GM23248 (cell line): ENCODE data around the gene FAM90A26. TPM values are rescaled to one million over a fixed set of nuclear protein-coding genes. Genes with fewer than 3 reads are reported as not detected.

Experiments
- polyA plus RNA-seq: library from polyadenylated mRNA; unstranded; fragments of >200 nt; fragmentation: Nextera tagmentation; extraction: Ambion mirVana; gene quantifications from 2 replicates; pipeline ENCODE4 v1.2.1, GENCODE V29; 2016
- total RNA-seq: library from RNA; depleted of rRNA; stranded (reverse); fragments of >200 nt; shearing (Covaris generic); gene quantifications from 2 replicates; pipeline ENCODE4 v1.2.3, GENCODE V29; 2014; rRNA removed

The FAM90A26 gene
- total and polyA plus RNA-seq, 2 experiments from 2014 or later = not detected

Other genes starting within 250 kb of the FAM90A26 start
- not detected in 2 replicates for gene USP17L10, start 40.2 kb downstream of the FAM90A26 start, total RNA-seq
- not detected in 2 replicates for gene USP17L10, start 40.2 kb downstream of the FAM90A26 start, polyA plus RNA-seq
- not detected in 2 replicates for gene USP17L11, start 45.0 kb downstream of the FAM90A26 start, total RNA-seq
- gene USP17L11, start 45.0 kb downstream of the FAM90A26 start, polyA plus RNA-seq = not detected in 2 replicates
- gene USP17L12, start 49.7 kb downstream of the FAM90A26 start, total RNA-seq = not detected in 2 replicates
- not detected in 2 replicates for gene USP17L12, start 49.7 kb downstream of the FAM90A26 start, polyA plus RNA-seq
- not detected in 2 replicates for gene USP17L13, start 54.5 kb downstream of the FAM90A26 start, total RNA-seq
- gene USP17L13, start 54.5 kb downstream of the FAM90A26 start, polyA plus RNA-seq = not detected in 2 replicates
- not detected in 2 replicates for gene USP17L15, start 64.0 kb downstream of the FAM90A26 start, total RNA-seq
- gene USP17L15, start 64.0 kb downstream of the FAM90A26 start, polyA plus RNA-seq = not detected in 2 replicates
- gene USP17L17, start 73.5 kb downstream of the FAM90A26 start, total RNA-seq = not detected in 2 replicates
- not detected in 2 replicates for gene USP17L17, start 73.5 kb downstream of the FAM90A26 start, polyA plus RNA-seq
- not detected in 2 replicates for gene USP17L18, start 78.2 kb downstream of the FAM90A26 start, total RNA-seq
- not detected in 2 replicates for gene USP17L18, start 78.2 kb downstream of the FAM90A26 start, polyA plus RNA-seq
- gene USP17L19, start 83.0 kb downstream of the FAM90A26 start, total RNA-seq = not detected in 2 replicates
- not detected in 2 replicates for gene USP17L19, start 83.0 kb downstream of the FAM90A26 start, polyA plus RNA-seq
- not detected in 2 replicates for gene USP17L20, start 87.7 kb downstream of the FAM90A26 start, total RNA-seq
- gene USP17L20, start 87.7 kb downstream of the FAM90A26 start, polyA plus RNA-seq = not detected in 2 replicates
- gene USP17L21, start 92.5 kb downstream of the FAM90A26 start, total RNA-seq = not detected in 2 replicates
- not detected in 2 replicates for gene USP17L21, start 92.5 kb downstream of the FAM90A26 start, polyA plus RNA-seq
- not detected in 2 replicates for gene USP17L22, start 97.2 kb downstream of the FAM90A26 start, total RNA-seq
- gene USP17L22, start 97.2 kb downstream of the FAM90A26 start, polyA plus RNA-seq = not detected in 2 replicates
- gene USP17L24, start 154.8 kb downstream of the FAM90A26 start, total RNA-seq = not detected in 2 replicates
- gene USP17L24, start 154.8 kb downstream of the FAM90A26 start, polyA plus RNA-seq = not detected in 2 replicates
- not detected in 2 replicates for gene USP17L25, start 159.5 kb downstream of the FAM90A26 start, total RNA-seq
- not detected in 2 replicates for gene USP17L25, start 159.5 kb downstream of the FAM90A26 start, polyA plus RNA-seq
- not detected in 2 replicates for gene USP17L26, start 164.2 kb downstream of the FAM90A26 start, total RNA-seq
- gene USP17L26, start 164.2 kb downstream of the FAM90A26 start, polyA plus RNA-seq = not detected in 2 replicates
- not detected in 2 replicates for gene USP17L5, start 169.0 kb downstream of the FAM90A26 start, total RNA-seq
- not detected in 2 replicates for gene USP17L5, start 169.0 kb downstream of the FAM90A26 start, polyA plus RNA-seq
- not detected in 2 replicates for gene USP17L27, start 173.7 kb downstream of the FAM90A26 start, total RNA-seq
- gene USP17L27, start 173.7 kb downstream of the FAM90A26 start, polyA plus RNA-seq = not detected in 2 replicates
- not detected in 2 replicates for gene USP17L28, start 178.5 kb downstream of the FAM90A26 start, total RNA-seq
- not detected in 2 replicates for gene USP17L28, start 178.5 kb downstream of the FAM90A26 start, polyA plus RNA-seq
- not detected in 2 replicates for gene USP17L29, start 183.2 kb downstream of the FAM90A26 start, total RNA-seq
- gene USP17L29, start 183.2 kb downstream of the FAM90A26 start, polyA plus RNA-seq = not detected in 2 replicates
- gene USP17L30, start 192.7 kb downstream of the FAM90A26 start, total RNA-seq = not detected in 2 replicates
- gene USP17L30, start 192.7 kb downstream of the FAM90A26 start, polyA plus RNA-seq = not detected in 2 replicates